IPS-11a (cell line): ENCODE results near the gene AHRR.
"Not testable (repeated sequence)": the region's sequence is repeated elsewhere in the genome, so short reads cannot be mapped to it uniquely, and the experiment has no call there.

Source experiments
- H3K4me3 ChIP-seq: one replicate; pipeline ENCODE4 v1.5.1; 2013; ENCODE audit warnings: low read depth, low read length, control low read depth

AHRR gene

DNA sequence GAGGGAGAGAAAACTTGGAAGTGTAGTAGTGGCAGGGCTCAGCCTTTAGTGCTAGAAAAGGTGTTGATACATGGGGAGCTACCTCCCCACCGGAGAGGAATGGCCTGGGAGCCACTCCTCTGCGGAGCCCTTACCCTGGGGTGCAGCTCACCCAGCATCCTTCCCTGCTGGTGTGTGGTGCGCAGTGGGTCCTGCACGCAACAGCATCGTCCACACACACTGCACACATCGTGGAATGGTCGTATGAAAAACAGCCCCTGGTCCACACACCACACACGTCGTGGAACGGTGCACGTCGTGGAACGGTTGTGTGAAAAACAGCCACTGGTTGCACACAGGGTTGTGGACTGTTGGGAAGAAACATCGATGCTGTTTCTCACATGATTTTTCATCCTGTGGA lies 16.1 kb upstream of the AHRR start:
- H3K4me3 ChIP-seq = no peak overlapping the region

DNA sequence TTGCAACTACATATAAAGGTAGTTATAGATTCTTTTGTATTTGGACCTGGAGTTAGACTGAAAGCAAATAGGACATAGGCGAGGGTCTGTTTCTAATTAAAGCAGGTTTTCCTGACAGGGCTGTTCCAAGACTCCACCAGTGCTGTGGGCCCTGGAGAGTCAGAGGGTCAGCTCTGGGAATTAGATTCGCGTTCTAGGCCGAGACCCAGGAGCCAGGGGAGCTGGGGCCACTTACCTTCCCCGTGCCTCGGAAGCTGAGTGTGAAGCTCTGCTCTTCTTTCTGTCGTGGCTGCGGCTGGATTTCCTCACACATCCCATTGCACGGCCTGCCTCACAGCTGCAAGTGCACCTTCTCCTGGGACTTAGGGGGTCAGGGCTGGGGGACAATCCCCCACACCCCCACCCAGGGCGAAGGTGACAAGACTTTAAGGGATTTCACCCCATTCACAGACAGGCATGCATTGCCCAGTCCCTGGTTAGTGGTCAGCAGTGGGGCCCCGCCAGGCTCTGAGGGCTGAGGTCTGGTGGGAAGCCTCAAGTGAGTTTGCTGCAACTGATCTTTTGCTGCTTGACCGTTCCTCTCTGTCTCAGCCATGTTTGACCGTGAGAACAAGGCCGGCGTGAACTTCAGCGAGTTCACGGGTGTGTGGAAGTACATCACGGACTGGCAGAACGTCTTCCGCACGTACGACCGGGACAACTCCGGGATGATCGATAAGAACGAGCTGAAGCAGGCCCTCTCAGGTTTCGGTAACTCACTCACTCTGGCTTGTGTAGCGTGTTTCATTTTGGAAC lies 15.3 kb upstream of the AHRR start:
- no peak overlapping the region for H3K4me3 ChIP-seq

DNA sequence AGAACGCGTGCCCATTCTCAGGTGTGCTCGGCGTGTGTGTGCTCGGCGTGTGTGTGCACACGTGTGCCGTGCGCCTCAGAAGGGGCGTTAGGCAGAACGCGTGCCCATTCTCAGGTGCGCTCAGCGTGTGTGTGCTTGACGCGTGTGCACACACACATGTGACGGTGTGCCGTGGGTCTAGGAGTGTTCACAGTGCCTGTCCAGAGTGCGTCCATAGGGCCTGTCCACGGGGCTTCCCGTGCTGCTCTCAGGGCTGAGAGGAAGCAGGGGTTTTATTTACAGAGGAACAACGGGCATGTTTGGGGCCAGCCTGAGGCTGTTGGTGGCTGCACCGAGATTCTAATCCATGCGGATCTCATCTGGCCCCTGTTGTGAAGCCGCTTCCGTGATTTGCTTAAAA lies 14.2 kb upstream of the AHRR start:
- no peak overlapping the region for H3K4me3 ChIP-seq

DNA sequence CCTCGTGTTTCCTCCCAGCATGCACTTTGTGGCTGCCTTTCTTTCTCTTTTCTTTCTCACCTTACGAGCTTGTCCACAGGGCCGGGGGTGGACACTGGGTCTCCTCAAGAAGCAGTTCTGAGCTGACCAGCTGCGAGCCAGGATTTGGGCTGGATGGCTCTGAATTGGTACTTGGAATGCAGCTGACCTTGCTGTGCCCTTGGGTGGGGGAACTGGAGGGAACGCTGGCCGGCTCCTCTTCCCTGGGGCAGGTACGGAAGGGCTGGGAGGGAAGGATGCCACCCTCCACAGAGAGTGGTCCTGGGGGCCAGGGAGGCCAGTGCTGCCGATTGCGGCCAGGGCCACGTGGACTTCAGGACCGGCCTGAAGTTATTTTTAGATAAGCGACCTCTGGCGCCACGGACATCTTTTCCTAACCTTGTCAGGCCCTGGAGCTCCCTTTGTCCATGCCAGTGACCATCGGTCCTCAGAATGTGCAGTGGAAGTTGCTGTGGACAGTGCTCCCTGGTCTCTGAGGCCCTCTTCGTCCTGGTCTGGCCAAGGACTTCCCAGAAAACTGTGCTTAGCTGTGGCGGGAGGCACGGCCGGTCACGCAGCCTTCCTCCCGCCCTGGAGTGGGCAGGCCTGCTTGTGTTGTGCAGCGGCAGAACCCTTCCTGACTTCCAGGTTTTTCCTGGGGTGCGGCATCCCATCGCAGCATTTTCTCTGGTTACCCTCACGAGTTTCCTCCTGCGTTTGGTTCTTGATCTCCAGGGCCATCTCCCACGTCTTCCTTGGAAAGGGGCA lies 13.5 kb upstream of the AHRR start:
- H3K4me3 ChIP-seq = no peak overlapping the region

DNA sequence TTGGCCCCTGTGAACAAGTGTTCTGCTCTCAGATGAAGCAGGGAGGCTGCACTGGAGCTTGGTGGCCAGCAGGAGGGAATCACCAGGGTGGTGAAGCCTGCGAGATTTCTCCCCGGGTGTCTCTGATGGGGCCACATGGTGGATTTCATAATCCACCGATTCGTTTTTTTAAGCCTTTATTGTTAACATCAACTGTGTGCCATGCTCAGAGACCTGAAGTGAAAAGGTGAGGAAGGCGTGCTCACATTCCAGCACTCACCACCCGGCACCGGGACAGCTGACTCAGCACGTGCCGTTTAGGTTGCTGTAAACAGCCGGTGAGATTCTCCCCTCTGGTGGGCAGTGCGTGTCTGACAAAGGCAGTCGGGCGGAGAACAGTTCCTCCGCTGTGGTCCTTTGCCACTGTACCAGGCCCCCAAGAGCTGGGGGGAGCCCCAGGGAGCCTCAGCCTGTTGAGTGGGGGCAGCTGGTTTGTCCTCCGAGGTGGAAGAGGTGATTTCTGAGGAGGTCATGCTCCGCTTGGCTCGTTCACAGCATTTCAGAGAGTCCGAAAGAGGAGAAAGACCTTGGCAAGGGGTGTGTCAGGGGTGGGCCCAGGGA lies 12.7 kb upstream of the AHRR start:
- no peak overlapping the region for H3K4me3 ChIP-seq

DNA sequence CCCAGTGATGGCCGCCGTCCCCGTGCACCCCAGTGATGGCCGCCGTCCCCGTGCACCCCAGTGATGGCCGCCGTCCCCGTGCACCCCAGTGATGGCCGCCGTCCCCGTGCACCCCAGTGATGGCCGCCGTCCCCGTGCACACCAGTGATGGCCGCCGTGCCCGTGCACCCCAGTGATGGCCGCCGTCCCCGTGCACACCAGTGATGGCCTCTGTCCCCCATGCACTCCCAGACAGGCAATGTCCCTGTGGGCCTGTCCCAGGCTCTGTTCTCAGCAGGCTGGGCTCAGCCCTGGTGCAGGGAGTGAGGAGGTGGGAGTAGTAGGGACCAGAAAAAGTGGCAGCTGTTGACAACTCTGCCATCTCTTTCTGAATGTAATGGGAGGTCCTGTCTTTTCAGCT lies 11.7 kb upstream of the AHRR start:
- H3K4me3 ChIP-seq = not testable (repeated sequence)

DNA sequence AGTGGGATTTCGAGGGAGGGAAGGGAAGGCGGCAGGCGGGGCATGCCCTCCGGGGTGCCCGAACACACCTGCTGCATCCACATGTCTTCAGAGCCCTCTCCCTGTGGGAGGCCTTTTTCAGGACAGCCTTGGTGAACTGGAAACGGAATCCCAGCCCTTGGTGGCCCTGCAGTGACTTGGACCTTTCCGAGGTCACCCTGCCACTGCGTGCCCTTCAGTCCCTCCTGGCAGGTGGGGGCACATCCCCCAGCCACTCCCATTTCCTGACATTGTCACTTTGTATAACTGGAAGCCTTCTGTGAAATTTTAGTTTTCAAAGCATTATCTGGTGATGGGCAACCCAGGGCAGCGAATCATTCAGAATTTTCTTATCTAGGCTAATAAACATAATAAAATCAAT lies 11.0 kb upstream of the AHRR start:
- no peak overlapping the region for H3K4me3 ChIP-seq

DNA sequence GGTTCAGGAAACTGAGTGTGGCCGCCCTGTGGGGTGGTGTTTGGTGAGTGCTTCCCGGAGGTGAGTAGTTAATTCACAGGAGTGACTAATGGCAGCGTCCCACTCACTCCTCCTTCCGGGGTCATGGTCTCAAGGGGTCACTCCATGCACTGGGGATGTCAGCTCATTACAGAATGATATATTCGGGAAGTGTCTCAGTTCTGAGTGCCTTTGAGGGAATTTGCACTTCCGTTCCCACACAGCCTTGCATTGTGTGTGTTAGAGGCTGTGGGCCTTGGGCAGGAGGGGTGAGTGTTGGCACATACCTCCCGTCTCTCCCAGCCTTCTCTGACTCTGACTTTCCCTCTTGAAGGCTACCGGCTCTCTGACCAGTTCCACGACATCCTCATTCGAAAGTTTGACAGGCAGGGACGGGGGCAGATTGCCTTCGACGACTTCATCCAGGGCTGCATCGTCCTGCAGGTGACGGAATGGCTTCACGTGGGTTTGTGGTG lies 10.5 kb upstream of the AHRR start:
- H3K4me3 ChIP-seq = no peak overlapping the region

DNA sequence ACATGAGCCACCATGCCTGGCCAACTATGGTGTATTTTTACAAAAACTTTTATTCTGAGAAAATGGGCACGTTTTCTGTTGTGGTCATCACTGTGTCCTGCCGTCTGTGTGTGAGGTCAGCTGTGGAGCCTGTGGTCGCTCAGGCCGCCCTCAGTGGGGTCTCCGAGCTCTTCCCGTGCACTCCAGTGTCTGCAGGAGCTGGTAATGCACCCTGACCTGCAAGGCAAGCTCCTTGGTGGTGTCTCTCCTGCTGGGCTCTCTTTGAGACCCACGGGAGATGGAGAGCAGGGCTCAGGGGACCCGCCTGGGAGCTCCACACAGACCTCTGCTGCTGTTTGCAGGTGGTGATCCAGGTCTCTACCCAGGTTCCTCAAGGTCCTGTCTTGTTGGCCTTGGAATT lies 9.6 kb upstream of the AHRR start:
- no peak overlapping the region for H3K4me3 ChIP-seq

DNA sequence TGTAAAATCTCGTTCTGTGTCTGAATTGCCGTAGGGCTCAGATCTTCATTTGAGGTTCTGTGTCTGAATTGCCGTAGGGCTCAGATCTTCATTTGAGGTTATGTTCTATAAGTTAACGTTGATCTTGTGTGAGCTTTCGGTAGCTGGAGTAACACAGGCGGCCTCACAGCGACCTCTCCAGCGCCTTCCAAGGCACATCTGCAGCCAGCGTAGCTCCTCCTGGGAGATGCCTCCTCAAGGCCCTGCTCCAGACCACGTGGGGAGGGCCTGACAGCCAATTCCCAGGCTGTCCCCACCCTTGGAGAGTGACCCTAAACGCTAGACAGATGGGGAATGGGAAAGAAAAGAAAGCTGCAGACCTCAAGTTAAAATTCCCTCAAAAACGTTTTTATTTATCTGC lies 8.7 kb upstream of the AHRR start:
- no peak overlapping the region for H3K4me3 ChIP-seq

DNA sequence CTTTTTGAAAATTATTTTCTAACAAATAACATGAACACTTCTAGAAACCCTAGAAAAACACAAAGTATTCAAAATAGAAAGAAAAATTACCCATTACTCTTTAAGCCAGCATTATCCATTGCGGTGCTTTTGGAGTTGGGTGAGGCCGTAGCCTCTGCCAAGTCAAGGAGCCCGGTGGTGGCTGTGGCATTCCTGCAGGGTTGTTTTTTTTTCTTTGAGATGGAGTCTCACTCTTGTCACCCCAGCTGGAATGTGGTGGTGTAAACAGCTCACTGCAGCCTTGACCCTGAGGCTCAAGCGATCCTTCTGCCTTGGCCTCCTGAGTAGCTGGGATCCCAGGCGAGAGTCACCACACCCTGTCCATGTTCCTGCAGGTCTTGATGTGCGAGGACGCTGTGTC lies 8.2 kb upstream of the AHRR start:
- H3K4me3 ChIP-seq = no peak overlapping the region

DNA sequence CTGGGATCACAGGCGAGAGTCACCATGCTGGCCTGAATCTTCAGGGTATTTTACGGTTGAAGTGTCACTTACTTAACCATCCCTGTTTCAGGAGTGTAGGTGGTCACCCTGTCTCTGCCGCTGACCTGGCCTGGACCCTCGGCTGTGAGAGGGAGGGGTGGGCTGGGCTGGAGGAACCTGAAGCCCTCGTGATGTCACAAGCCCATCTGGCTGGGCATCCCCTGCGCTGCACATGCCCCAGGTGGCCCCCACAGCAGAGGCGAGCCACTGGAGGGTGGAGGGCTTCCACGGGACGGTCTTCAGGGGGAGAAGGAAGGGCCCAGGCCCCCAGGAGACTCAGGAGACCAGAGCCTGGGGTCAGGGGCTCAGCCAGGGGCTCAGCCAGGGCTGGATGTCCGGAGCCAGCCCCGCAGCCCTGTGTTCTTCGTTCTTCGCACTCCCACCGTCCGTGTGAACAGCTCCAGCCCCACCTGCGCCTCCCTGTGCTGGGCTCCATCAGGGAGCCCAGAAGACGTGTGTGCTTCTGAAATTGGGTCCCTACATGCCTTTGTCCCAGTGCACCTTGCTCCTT lies 7.6 kb upstream of the AHRR start:
- H3K4me3 ChIP-seq = no peak overlapping the region

DNA sequence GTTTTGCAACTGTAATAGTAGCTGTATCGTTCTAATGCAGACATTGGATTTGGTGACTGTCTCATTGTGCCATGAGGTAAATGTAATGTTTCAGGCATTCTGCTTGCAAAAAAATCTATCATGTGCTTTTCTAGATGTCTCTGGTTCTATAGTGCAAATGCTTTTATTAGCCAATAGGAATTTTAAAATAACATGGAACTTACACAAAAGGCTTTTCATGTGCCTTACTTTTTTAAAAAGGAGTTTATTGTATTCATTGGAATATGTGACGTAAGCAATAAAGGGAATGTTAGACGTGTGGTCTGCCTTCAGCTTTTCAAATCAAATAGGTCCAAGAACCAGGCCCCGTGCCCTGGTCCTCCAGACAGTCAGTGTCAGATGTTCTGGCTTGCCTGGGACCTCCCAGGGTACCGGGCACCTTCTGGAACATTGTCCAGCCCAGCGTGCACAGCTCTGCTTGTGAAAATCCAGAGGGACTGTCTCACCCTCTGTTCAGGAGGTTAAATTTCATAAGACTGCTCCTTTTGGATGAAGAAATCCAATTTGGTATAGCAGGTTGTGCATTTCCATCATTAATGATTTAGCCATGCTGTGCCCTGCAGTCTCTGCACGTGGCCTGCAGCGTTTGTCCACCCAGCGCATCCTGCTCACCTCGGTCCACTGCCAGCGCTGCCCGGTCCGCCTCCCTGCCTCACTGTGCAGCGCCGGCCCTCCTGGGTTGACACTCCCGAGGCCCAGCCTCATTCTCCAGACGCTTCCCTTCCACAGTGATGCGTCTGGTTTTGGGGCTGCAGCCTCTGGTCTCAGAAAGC lies 6.6 kb upstream of the AHRR start:
- no peak overlapping the region for H3K4me3 ChIP-seq

DNA sequence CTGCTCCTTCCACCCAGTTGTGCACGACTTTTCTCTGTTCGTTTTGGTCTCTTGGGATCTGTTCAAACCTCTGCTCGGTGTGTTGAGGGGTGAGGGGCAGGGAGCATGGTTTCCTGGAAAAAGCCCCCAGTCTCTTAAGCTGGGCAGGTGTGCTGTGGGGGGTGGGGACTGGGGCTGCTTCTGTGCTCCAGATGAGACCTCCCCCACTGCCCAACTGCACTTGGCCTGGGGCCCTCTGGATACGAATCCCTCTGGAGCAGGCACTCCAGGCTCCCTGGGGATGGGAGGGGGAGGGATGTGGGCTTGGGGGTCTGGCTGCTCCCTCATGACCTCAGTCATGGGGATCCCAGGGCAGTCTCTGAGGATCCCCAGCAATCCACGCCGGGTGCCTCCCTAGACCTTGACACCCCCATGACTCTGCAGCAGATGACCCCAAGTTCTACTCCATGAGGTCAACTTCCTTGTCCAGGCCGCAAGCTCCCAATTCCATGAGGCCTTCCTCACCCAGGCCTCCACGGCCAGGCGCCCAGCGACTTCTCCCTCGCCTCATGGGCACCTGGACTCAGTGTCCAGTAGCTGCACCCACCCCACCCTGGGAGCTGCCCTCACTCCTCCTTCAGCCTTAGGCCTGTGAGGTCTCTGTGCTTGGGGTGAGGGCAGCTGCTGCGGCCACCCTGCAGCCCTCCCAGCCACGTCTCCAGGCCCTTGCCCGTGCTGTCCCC lies 5.9 kb upstream of the AHRR start:
- no peak overlapping the region for H3K4me3 ChIP-seq

DNA sequence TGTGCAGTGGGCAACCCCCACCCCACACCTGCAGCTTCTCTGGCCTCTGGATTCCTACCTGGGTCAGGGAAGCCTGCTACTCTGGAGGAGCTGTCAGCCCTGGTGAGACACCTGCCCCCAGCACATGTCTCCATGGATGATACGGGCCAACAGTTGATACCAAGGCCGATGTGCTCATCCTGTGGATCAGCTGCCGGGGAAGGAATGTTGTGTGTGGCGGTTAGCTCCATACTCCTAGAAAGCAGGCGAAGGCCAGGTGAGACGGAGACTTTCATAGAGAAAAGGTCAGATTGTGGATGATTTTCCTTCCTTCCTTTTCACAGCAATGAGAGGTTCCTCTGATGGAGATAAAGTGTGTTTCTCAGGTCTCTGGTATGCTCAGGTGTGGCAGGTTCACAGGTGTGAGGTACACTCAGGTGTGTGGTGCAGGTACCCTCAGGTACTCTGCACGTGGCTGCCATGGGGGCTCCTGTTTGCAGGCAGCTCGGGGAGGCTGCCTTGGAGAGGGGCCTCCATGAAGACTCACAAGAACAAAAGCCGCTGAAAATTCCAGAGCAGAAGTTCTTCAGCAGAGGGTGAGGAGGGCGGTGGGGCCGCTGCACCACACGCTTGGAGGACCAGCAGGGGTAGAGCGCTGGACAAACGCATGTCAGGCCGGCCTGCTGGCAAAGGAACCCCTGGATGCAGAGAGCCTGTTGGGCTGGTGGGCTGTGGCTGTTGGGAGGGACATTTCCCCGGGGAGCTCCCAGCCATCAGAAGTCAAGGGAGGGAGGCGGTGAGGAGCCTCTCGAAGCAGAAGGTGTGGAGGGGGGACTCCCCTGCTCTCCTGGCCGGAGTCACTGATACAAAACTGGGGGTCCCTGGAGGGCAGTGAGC lies 5.1 kb upstream of the AHRR start:
- H3K4me3 ChIP-seq = no peak overlapping the region

DNA sequence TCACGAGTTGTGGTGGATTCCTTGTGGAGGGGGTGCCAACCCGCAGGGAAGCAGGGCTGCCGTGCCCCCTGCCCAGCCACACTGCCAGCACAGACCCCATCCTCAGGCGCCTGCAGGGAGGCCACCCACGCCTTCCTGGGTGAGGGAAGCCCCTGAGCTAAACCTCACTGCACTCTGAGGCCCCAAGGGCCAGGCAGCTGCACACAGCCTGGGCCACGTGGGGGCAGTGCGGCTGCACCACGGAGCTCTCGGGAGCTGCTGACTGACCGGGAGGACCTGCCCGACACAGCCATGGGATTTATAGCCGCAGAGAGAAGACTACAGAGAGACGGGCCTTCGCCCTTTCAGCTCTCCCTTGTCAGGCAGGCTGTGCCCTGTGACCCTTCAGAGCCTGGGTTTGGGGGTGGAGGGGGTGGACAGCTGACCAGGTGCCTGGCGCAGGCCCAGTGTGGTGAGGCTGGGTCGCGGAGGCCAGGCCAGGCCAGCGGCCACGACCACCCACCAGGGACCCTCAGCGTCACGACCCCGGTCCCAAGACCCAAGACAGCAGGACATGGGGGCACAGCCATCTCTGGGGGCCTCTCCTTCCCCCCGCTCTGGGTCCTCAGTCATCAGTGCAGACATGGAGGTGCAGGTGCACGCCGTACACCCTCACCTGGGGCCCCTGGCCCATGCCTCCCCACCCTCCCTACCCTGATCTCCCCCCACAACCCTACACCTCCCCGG lies 4.3 kb upstream of the AHRR start:
- H3K4me3 ChIP-seq = no peak overlapping the region

DNA sequence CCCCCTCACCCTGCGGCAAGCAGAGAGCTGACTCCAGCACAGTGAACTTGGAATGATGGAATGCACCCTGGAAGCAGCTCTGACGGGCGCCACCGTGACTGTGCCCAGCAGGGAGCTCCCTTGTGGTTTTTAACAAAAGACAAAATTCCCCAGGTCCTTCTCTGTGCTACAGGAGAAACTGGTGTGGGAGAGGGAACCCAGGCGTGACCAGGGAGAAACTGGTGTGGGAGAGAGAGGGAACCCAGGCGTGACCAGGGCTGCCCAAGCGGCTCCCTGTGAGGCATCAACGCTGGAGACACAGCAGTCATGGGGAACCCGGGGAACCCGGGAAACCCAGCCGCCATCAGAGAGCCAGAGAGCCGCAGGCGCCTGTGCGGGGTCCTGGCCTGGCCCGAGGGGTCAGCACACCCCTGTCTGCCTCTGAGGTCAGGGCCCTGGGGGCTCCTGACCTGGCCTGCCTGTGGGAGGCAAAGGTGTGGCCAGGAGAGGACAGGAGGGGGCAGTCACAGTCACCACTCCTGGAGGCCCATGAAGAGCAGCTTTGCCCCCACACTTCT lies 3.1 kb upstream of the AHRR start:
- H3K4me3 ChIP-seq = no peak overlapping the region

DNA sequence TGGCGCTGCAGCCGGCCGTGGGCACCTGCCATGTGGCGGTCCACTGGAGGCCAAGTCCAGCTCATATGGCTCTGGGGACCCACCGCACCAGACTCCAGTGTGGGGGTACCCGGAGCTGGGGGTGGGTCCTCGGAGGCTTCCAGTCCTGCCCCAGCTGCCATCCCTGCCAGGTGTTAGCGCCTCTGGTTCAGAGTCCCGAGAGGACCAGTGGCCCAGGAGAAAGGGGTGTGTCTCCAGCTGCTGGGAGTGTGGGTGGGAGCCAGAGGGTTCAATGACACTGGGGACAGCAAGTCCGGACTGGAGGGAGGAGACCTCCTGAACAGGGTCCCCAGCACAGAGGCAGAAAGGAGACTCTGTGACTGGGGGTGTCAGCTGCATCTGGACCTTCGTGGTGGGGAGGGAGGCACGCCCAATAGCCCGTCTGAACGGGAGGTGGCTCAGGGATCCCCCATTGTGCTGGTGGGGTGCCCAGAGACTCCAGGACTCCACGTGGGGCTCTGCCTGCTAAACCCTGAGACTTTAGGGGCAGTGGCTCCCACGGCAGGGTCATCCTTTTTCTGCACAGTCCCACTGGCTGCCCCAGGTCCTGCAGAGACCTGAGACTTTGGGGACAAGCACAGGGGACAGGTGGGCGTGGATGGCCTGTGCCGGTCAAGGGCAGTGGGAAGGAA lies 2.4 kb upstream of the AHRR start:
- no peak overlapping the region for H3K4me3 ChIP-seq
